Colonic mucosa (tissue), 4 donors: ENCODE results near the gene GPC1. TPM values are rescaled to one million over a fixed set of nuclear protein-coding genes. Genes with fewer than 3 reads are reported as not detected.
A peak's percentile ranks its signal among the peaks of the same experiment; 100 is the strongest.

Experiments
- DNase-seq: peaks from one replicate; pipeline ENCODE4 v3.0.0-alpha.2; 2020
- H3K27ac ChIP-seq: fragments of 200-600 bp; one replicate; pipeline ENCODE4 v1.8.0; 2021
- H3K27me3 ChIP-seq: fragments of 200-600 bp; one replicate; pipeline ENCODE4 v1.8.0; 2021
- H3K36me3 ChIP-seq: fragments of 200-600 bp; one replicate; pipeline ENCODE4 v1.8.0; 2021
- H3K4me1 ChIP-seq: fragments of 200-600 bp; one replicate; pipeline ENCODE4 v1.8.0; 2021; ENCODE audit warnings: mild to moderate bottlenecking
- H3K4me3 ChIP-seq: fragments of 200-600 bp; one replicate; pipeline ENCODE4 v1.8.0; 2021
- H3K9ac ChIP-seq, 2 donors: one replicate each; pipeline ENCODE4 v1.7.0; 2013; ENCODE audit warnings: control low read depth in 2 of 2, low read depth in 2 of 2, low read length in 2 of 2
- H3K9me3 ChIP-seq: fragments of 200-600 bp; one replicate; pipeline ENCODE4 v1.8.0; 2021
- CTCF ChIP-seq: fragments of 200-600 bp; IDR thresholded peaks from one replicate; pipeline ENCODE4 v1.8.0; 2022; ENCODE audit warnings: antibody characterized with exemption, mild to moderate bottlenecking
- intact Hi-C: fragments of 100-400 bp; cut with DNase I; formaldehyde crosslinking; loops from one replicate; pipeline ENCODE4 v1.14.1; 2022
- total RNA-seq, 2 donors: library from RNA; stranded (reverse); fragmentation: NEBNext Ultra II Directional in 1 of 2; extraction: Animal tissue kit (Norgen Biotek cat#: 25700) in 1 of 2; gene quantifications; one replicate each; pipeline ENCODE4 v1.2.1, GENCODE V29; 2021
- donor health status: healthy.
- donor health status: DM: no; HTN: no; CAD: no.
- donor health status: DM: no; HTN: no; CAD: no.

Gene GPC1
- total RNA-seq, 2 donors from 2014 or later: 19.0 to 23.1 TPM

- H3K27me3 ChIP-seq: no peaks in the 10 kb centered on the region
- H3K4me1 ChIP-seq: no peaks in the 10 kb centered on the region
- intact Hi-C loops: no loop called here
- no peaks in the 10 kb centered on the region for H3K36me3 ChIP-seq
- no peak overlapping the region for H3K27ac ChIP-seq
- no peaks in the 10 kb centered on the region for H3K9me3 ChIP-seq
- DNase-seq: no peak
- no peak overlapping the region for H3K4me3 ChIP-seq
- no peak for TF ChIP-seq CTCF
- H3K9ac ChIP-seq: no peak overlapping the region
These were observed 7.2 kb upstream of the GPC1 start for GRCh38 chr2:240428245-240428644.

GRCh38 chr2:240429341-240429871, 6.1 kb upstream of the GPC1 start:
- H3K27me3 ChIP-seq: no peaks in the 10 kb centered on the region
- H3K36me3 ChIP-seq: no peaks in the 10 kb centered on the region
- TF ChIP-seq CTCF: no peak
- no peak overlapping the region for H3K4me3 ChIP-seq
- no peaks in the 10 kb centered on the region for H3K9me3 ChIP-seq
- no peak overlapping the region for H3K9ac ChIP-seq
- intact Hi-C loops: no loop called here
- no peak overlapping the region for H3K27ac ChIP-seq
- DNase-seq: no peak
- no peaks in the 10 kb centered on the region for H3K4me1 ChIP-seq

GRCh38 chr2:240429872-240430491, 5.5 kb upstream of the GPC1 start:
- no peaks in the 10 kb centered on the region for H3K27me3 ChIP-seq
- DNase-seq: no peak
- H3K36me3 ChIP-seq: no peaks in the 10 kb centered on the region
- intact Hi-C loops: no loop called here
- H3K27ac ChIP-seq: no peak overlapping the region
- H3K4me1 ChIP-seq: no peaks in the 10 kb centered on the region
- no peak for TF ChIP-seq CTCF
- H3K9me3 ChIP-seq: no peaks in the 10 kb centered on the region
- H3K4me3 ChIP-seq: no peak overlapping the region
- H3K9ac ChIP-seq: no peak overlapping the region

- H3K27me3 ChIP-seq: no peaks in the 10 kb centered on the region
- H3K9ac ChIP-seq: no peak overlapping the region
- no peak overlapping the region for H3K4me3 ChIP-seq
- peak; percentile 11 for DNase-seq
- H3K36me3 ChIP-seq: no peaks in the 10 kb centered on the region
- TF ChIP-seq CTCF: no peak
- no peaks in the 10 kb centered on the region for H3K9me3 ChIP-seq
- H3K27ac ChIP-seq: no peak overlapping the region
- H3K4me1 ChIP-seq: no peaks in the 10 kb centered on the region
- intact Hi-C loops: no loop called here
These were observed 4.9 kb upstream of the GPC1 start for GRCh38 chr2:240430595-240430994.

- H3K27me3 ChIP-seq: no peaks in the 10 kb centered on the region
- H3K36me3 ChIP-seq: no peaks in the 10 kb centered on the region
- no peak for DNase-seq
- no peaks in the 10 kb centered on the region for H3K4me1 ChIP-seq
- no peaks in the 10 kb centered on the region for H3K9me3 ChIP-seq
- no peak overlapping the region for H3K4me3 ChIP-seq
- H3K27ac ChIP-seq: no peak overlapping the region
- no peak overlapping the region for H3K9ac ChIP-seq
- no peak for TF ChIP-seq CTCF
- intact Hi-C loops: no loop called here
These were observed 4.2 kb upstream of the GPC1 start for GRCh38 chr2:240431271-240431660.
